SK-N-SH (cell line): ENCODE data around the gene PHKG2. TPM values are rescaled to one million over a fixed set of nuclear protein-coding genes. Genes with fewer than 3 reads are reported as not detected.
A peak's percentile ranks its signal among the peaks of the same experiment; 100 is the strongest.

Experiments
- CTCF ChIA-PET: fragments of 300-600, 350-600 bp; formaldehyde crosslinking; extraction: SDS; loops from one replicate; lab custom pipeline; 2021; lab: Yijun Ruan, JAX
- POLR2A ChIA-PET: fragments of 350-600 bp; sonication (Branson Sonifier 250); formaldehyde crosslinking; extraction: SDS; loops from one replicate; lab custom pipeline; 2020; ENCODE audit warnings: antibody characterized with exemption, inconsistent platforms; lab: Yijun Ruan, JAX
- DNase-seq: peaks from one replicate; pipeline ENCODE4 v3.0.0; 2012
- H2AFZ ChIP-seq: fragments of 200-600 bp; sonication (generic); 2 replicates; pipeline ENCODE4 v1.8.1; 2016; ENCODE audit warnings: antibody characterized with exemption, mild to moderate bottlenecking, low read depth
- H3F3A ChIP-seq: fragments of 200-600 bp; sonication (generic); replicated peaks from 2 replicates; pipeline ENCODE3; 2016; ENCODE audit warnings: antibody characterized with exemption, mild to moderate bottlenecking; ENCODE audit not compliant: insufficient read depth
- H3K27ac ChIP-seq, 2 experiments: fragments of 200-500 bp in 1 of 2; fragments of 200-600 bp in 1 of 2; sonication (Bioruptor generic) in 1 of 2; sonication (generic), shearing (Covaris generic) in 1 of 2; 2 replicates each; pipeline versions ENCODE4 v1.5.1 to v1.6.1; 2014 to 2016; ENCODE audit warnings: low read depth in 2 of 2, inconsistent platforms in 1 of 2, low read length in 1 of 2, mild to moderate bottlenecking in 1 of 2, mixed read lengths in 1 of 2
- H3K27me3 ChIP-seq: fragments of 200-600 bp; sonication (generic), shearing (Covaris generic); 2 replicates; pipeline ENCODE4 v1.6.1; 2016; ENCODE audit warnings: mixed run types; ENCODE audit not compliant: insufficient read depth
- H3K36me3 ChIP-seq, 2 experiments: fragments of 200-500 bp in 1 of 2; fragments of 200-600 bp in 1 of 2; sonication (Bioruptor generic) in 1 of 2; sonication (generic) in 1 of 2; replicated peaks in 1 of 2; 2 replicates each; pipeline versions ENCODE3 to v1.5.1; 2014 to 2016; ENCODE audit warnings: low read length in 1 of 2, mild to moderate bottlenecking in 1 of 2; ENCODE audit not compliant: insufficient read depth in 2 of 2, control insufficient read depth in 1 of 2
- H3K4me1 ChIP-seq, 2 experiments: fragments of 200-500 bp in 1 of 2; fragments of 200-600 bp in 1 of 2; sonication (Bioruptor generic) in 1 of 2; sonication (generic), shearing (Covaris generic) in 1 of 2; 2 replicates each; pipeline versions ENCODE4 v1.5.1 to v1.6.1; 2014 to 2016; ENCODE audit warnings: low read depth in 1 of 2, low read length in 1 of 2, mixed run types in 1 of 2; ENCODE audit not compliant: insufficient read depth in 2 of 2, control insufficient read depth in 1 of 2
- H3K4me2 ChIP-seq: fragments of 200-600 bp; sonication (generic), shearing (Covaris generic); 2 replicates; pipeline ENCODE4 v1.6.1; 2017; ENCODE audit warnings: mixed run types
- H3K4me3 ChIP-seq, 2 experiments: fragments of 200-500 bp in 1 of 2; fragments of 200-600 bp in 1 of 2; sonication (Bioruptor generic) in 1 of 2; sonication (generic), shearing (Covaris generic) in 1 of 2; 2 replicates each; pipeline versions ENCODE4 v1.5.1 to v1.8.1; 2014 to 2016; ENCODE audit warnings: low read depth in 2 of 2, inconsistent platforms in 1 of 2, low read length in 1 of 2, mild to moderate bottlenecking in 1 of 2, mixed read lengths in 1 of 2, moderate library complexity in 1 of 2
- H3K79me2 ChIP-seq: fragments of 200-600 bp; sonication (generic); 2 replicates; pipeline ENCODE4 v1.8.1; 2017; ENCODE audit warnings: mild to moderate bottlenecking; ENCODE audit not compliant: insufficient read depth
- H3K9ac ChIP-seq: fragments of 200-600 bp; sonication (generic); 2 replicates; pipeline ENCODE4 v1.6.1; 2017; ENCODE audit warnings: mixed run types
- H3K9me2 ChIP-seq: fragments of 200-600 bp; sonication (generic); 2 replicates; pipeline ENCODE4 v1.6.1; 2017; ENCODE audit warnings: mixed run types
- H3K9me3 ChIP-seq: fragments of 200-600 bp; sonication (generic); 2 replicates; pipeline ENCODE4 v1.6.1; 2017; ENCODE audit warnings: mixed run types, mild to moderate bottlenecking, moderate library complexity
- H4K20me1 ChIP-seq: fragments of 200-600 bp; sonication (generic); 2 replicates; pipeline ENCODE4 v1.6.1; 2017; ENCODE audit warnings: mild to moderate bottlenecking, mixed run types; ENCODE audit not compliant: insufficient read depth
- FOSL2 ChIP-seq: IDR thresholded peaks from 2 replicates; pipeline ENCODE4 v1.4.0; 2012; ENCODE audit warnings: low read depth, mild to moderate bottlenecking, moderate library complexity, borderline replicate concordance
- IRF3 ChIP-seq: fragments of 150-350 bp; IDR thresholded peaks from 2 replicates; pipeline ENCODE4 v1.6.1; 2016; ENCODE audit warnings: mild to moderate bottlenecking, low read depth, low read length
- JUND ChIP-seq: IDR thresholded peaks from 2 replicates; pipeline ENCODE4 v1.4.0; 2012
- MXI1 ChIP-seq: IDR thresholded peaks from 2 replicates; pipeline ENCODE4 v1.6.1; 2012; ENCODE audit warnings: mild to moderate bottlenecking, low read depth, low read length, improper control_type of control experiment
- RXRA ChIP-seq: IDR thresholded peaks from 2 replicates; pipeline ENCODE4 v1.4.0; 2012; ENCODE audit warnings: low read depth, mild to moderate bottlenecking, borderline replicate concordance
- USF1 ChIP-seq: IDR thresholded peaks from 2 replicates; pipeline ENCODE4 v1.4.0; 2012; ENCODE audit warnings: low read depth, borderline replicate concordance
- USF2 ChIP-seq: fragments of 150-350 bp; IDR thresholded peaks from 2 replicates; pipeline ENCODE4 v1.6.1; 2017; ENCODE audit warnings: antibody characterized with exemption, low read length, low read depth, borderline replicate concordance
- WGBS: methylation state at CpG from one replicate; pipeline ENCODE4 v1.1.6; 2017; ENCODE audit warnings: low lambda C conversion rate; 5-methylcytosine and 5-hydroxymethylcytosine counted together
- polyA plus RNA-seq, 3 experiments: library from polyadenylated mRNA; depleted of rRNA; stranded (reverse); fragments of >200 nt; gene quantifications; 2 replicates each; pipeline ENCODE4 v1.2.3, GENCODE V29; 2012
- TF ChIP-seq, protein P1 (sequence below): IDR thresholded peaks from 2 replicates; pipeline ENCODE4 v1.4.0; 2012; ENCODE audit warnings: low read depth, borderline replicate concordance

Gene PHKG2
- polyA plus RNA-seq, 1 of the 3 experiments (the other 2 are of a cell fraction): 45.8 TPM

- TF ChIP-seq IRF3: no peak
- Histone ChIP-seq H3K9ac (peak overlapping the region; percentile 100), H3K4me1 (peaks cover 12 to 13% of the 10 kb centered on the region in 2 experiments), H3K36me3 (peaks cover 25 to 42% of the 10 kb centered on the region in 2 experiments), H3K27me3 (no peaks in the 10 kb centered on the region), H3K27ac (peak overlapping the region; percentile 99 to 100; a peak in 3 of 4 replicates), H3K79me2 (peaks cover 55% of the 10 kb centered on the region), H4K20me1 (peaks cover 12% of the 10 kb centered on the region), H2AFZ (no peak overlapping the region), H3K4me2 (peak overlapping the region; percentile 75), H3K9me3 (no peaks in the 10 kb centered on the region), H3F3A (no peaks in the 10 kb centered on the region), H3K9me2 (no peaks in the 10 kb centered on the region), H3K4me3 (peak overlapping the region; percentile 78)
- ChIA-PET POLR2A (no interaction called here), CTCF (no interaction called here)
- no peak for DNase-seq
- 13% methylated on average over 8 of the region's 8 CpGs for WGBS
Measured at GRCh38 chr16:30699615-30700099, 48.6 kb upstream of the PHKG2 start.

DNA sequence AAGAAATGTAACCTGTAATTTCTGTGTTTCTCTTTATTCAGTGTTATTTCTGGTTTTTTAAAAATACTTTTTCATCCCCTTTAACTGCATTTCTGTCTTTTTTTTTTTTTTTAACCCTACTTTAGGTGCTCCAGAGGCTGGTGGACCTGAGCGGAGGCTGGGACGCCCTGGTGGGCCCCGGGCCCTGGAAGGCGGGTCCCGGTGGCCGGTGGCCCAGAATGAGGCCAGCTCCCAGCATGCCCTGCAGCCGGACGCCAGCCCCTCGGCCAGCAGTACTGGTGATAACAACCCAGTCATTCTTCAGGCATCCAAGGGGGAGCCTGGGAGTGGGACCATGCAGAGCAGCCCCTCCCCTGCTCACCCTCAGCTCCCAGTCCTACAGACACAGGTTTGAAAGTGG lies 47.7 kb upstream of the PHKG2 start:
- Histone ChIP-seq H3K4me1 (peaks cover 12 to 13% of the 10 kb centered on the region in 2 experiments), H3K27me3 (no peaks in the 10 kb centered on the region), H3K79me2 (peaks cover 60% of the 10 kb centered on the region), H3K36me3 (peaks cover 30 to 46% of the 10 kb centered on the region in 2 experiments), H3K9ac (peak overlapping the region; percentile 100; the same call in 1 of the 2 replicates), H4K20me1 (peaks cover 12% of the 10 kb centered on the region), H3K9me3 (no peaks in the 10 kb centered on the region), H3K9me2 (no peaks in the 10 kb centered on the region), H3F3A (no peaks in the 10 kb centered on the region), H3K27ac (peak overlapping the region in 1 of 2 experiments; percentile 100; a peak in 2 of 4 replicates), H3K4me3 (peak overlapping the region; percentile 78), H3K4me2 (peak overlapping the region; percentile 75), H2AFZ (no peak overlapping the region)
- ChIA-PET CTCF (no interaction called here), POLR2A (interaction anchor here (0.7 kb wide), 1 partner anchor 80 kb away, joined by 3 read pairs; no protein-coding TSS in a partner anchor)
- TF ChIP-seq JUND (no peak), RXRA (no peak), USF2 (no peak), MXI1 (no peak), USF1 (no peak), FOSL2 (0 out of 2 replicates have a peak, but pooled peaks have one; percentile 2)
- TF ChIP-seq, protein P1, sequence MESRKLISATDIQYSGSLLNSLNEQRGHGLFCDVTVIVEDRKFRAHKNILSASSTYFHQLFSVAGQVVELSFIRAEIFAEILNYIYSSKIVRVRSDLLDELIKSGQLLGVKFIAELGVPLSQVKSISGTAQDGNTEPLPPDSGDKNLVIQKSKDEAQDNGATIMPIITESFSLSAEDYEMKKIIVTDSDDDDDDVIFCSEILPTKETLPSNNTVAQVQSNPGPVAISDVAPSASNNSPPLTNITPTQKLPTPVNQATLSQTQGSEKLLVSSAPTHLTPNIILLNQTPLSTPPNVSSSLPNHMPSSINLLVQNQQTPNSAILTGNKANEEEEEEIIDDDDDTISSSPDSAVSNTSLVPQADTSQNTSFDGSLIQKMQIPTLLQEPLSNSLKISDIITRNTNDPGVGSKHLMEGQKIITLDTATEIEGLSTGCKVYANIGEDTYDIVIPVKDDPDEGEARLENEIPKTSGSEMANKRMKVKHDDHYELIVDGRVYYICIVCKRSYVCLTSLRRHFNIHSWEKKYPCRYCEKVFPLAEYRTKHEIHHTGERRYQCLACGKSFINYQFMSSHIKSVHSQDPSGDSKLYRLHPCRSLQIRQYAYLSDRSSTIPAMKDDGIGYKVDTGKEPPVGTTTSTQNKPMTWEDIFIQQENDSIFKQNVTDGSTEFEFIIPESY: no peak
- WGBS: 67% methylated on average over 9 of the region's 9 CpGs
- DNase-seq: peak; percentile 49
